ENCODE measurements around the gene ZMYND15. TPM values are rescaled to one million over a fixed set of nuclear protein-coding genes. Genes with fewer than 3 reads are reported as not detected.

Gene ZMYND15
- total RNA-seq, 1 donor from 2014 or later: under 0.01 TPM

- H3K4me3 ChIP-seq (ENCODE audit: low read depth, low read length): no peak overlapping the region
- H3K27me3 ChIP-seq (ENCODE audit: control insufficient read depth, insufficient read depth, low read length): no peaks in the 10 kb centered on the region
- FAIRE-seq (no peak), DNase-seq (ENCODE audit: low read depth) (no peak)
- TF ChIP-seq CTCF (IDR thresholded peaks at IDR 0.05; ENCODE audit: insufficient read depth, low read length, severe bottlenecking): no peak
- H3K36me3 ChIP-seq (ENCODE audit: control insufficient read depth, insufficient read depth, low read length): no peaks in the 10 kb centered on the region
These were observed 18.8 kb upstream of the ZMYND15 start for GRCh38 chr17:4720787-4721186.

GRCh38 chr17:4721203-4722135 is 18.2 kb upstream of the ZMYND15 start:
- Histone ChIP-seq H3K36me3 (ENCODE audit: control insufficient read depth, insufficient read depth, low read length) (no peaks in the 10 kb centered on the region), H3K4me3 (ENCODE audit: low read depth, low read length) (no peak overlapping the region), H3K27me3 (ENCODE audit: control insufficient read depth, insufficient read depth, low read length) (no peaks in the 10 kb centered on the region)
- no peak for TF ChIP-seq CTCF (IDR thresholded peaks at IDR 0.05; ENCODE audit: insufficient read depth, low read length, severe bottlenecking)
- FAIRE-seq (no peak), DNase-seq (ENCODE audit: low read depth) (peak; percentile 65)

- no peak for TF ChIP-seq CTCF (IDR thresholded peaks at IDR 0.05; ENCODE audit: insufficient read depth, low read length, severe bottlenecking)
- Histone ChIP-seq H3K36me3 (ENCODE audit: control insufficient read depth, insufficient read depth, low read length) (no peaks in the 10 kb centered on the region), H3K27me3 (ENCODE audit: control insufficient read depth, insufficient read depth, low read length) (no peaks in the 10 kb centered on the region), H3K4me3 (ENCODE audit: low read depth, low read length) (no peak overlapping the region)
- DNase-seq (ENCODE audit: low read depth) (no peak), FAIRE-seq (no peak)
These were observed 16.9 kb upstream of the ZMYND15 start for GRCh38 chr17:4722678-4723240.

- Histone ChIP-seq H3K4me3 (ENCODE audit: low read depth, low read length) (no peak overlapping the region), H3K36me3 (ENCODE audit: control insufficient read depth, insufficient read depth, low read length) (no peaks in the 10 kb centered on the region), H3K27me3 (ENCODE audit: control insufficient read depth, insufficient read depth, low read length) (no peaks in the 10 kb centered on the region)
- FAIRE-seq: no peak
- no peak for TF ChIP-seq CTCF (IDR thresholded peaks at IDR 0.05; ENCODE audit: insufficient read depth, low read length, severe bottlenecking)
- DNase-seq (ENCODE audit: low read depth): no peak
These were observed 15.0 kb upstream of the ZMYND15 start for GRCh38 chr17:4724650-4725049.

GRCh38 chr17:4725646-4726310 is 13.9 kb upstream of the ZMYND15 start:
- FAIRE-seq (no peak), DNase-seq (ENCODE audit: low read depth) (no peak)
- H3K27me3 ChIP-seq (ENCODE audit: control insufficient read depth, insufficient read depth, low read length): no peaks in the 10 kb centered on the region
- no peaks in the 10 kb centered on the region for H3K36me3 ChIP-seq (ENCODE audit: control insufficient read depth, insufficient read depth, low read length)
- no peak overlapping the region for H3K4me3 ChIP-seq (ENCODE audit: low read depth, low read length)
- no peak for TF ChIP-seq CTCF (IDR thresholded peaks at IDR 0.05; ENCODE audit: insufficient read depth, low read length, severe bottlenecking)

Measured in bronchial epithelial cell (primary cell).